KOPT-K1 (cell line): Measurements from ENCODE around the gene B4GALNT4.
"Not testable (repeated sequence)": the region's sequence is repeated elsewhere in the genome, so short reads cannot be mapped to it uniquely, and the experiment has no call there.

Experiments
- H3K27ac ChIP-seq: fragments of 200-600 bp; sonication (generic); 2 replicates; pipeline ENCODE4 v1.5.1; 2016; ENCODE audit warnings: antibody characterized with exemption, mild to moderate bottlenecking, low read depth, low read length; ENCODE audit not compliant: poor library complexity, severe bottlenecking
- H3K36me3 ChIP-seq: fragments of 200-600 bp; sonication (generic); 2 replicates; pipeline ENCODE4 v1.5.1; 2017; ENCODE audit warnings: antibody characterized with exemption, mild to moderate bottlenecking, low read length, moderate library complexity; ENCODE audit not compliant: insufficient read depth
- H3K9me3 ChIP-seq: fragments of 200-600 bp; sonication (generic); 2 replicates; pipeline ENCODE4 v1.5.1; 2017; ENCODE audit warnings: antibody characterized with exemption, low read length, mild to moderate bottlenecking; ENCODE audit not compliant: insufficient read depth, poor library complexity, severe bottlenecking

Gene B4GALNT4

DNA sequence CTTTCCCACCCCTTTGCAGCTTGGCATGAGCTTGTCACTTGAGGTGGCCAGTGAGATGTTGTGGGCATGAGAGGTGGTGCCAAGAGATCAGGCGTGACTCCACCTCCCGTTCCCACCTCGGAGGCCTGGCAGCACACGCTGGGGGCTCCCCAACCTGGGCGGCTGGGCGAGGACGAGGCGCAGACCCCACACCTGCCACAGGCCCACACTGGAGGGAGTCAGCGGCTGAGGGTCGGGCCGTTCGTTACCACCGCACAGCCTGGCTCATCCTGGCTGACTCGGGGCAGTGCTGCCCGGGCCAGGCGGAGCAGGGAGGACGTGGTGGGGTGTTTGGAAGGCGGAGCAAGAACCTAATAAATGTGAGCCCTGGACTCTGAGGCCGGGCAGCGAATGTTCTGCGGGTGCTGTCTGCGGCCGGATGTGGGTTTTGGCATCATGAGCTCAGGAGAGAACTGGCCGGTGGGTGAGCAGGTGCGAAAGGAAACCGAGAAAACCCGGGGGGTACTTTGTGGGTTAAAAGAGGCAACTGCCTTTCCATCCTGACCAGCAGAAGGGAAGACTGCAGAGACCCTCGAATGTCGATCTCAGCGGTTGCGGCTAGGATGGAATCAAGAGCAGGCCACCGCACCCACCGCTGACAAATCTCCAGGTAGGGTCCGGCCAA, 38.5 kb upstream of the B4GALNT4 start:
- Histone ChIP-seq H3K27ac (peak overlapping the region; percentile 82), H3K36me3 (no peaks in the 10 kb centered on the region), H3K9me3 (peaks cover 6% of the 10 kb centered on the region)

DNA sequence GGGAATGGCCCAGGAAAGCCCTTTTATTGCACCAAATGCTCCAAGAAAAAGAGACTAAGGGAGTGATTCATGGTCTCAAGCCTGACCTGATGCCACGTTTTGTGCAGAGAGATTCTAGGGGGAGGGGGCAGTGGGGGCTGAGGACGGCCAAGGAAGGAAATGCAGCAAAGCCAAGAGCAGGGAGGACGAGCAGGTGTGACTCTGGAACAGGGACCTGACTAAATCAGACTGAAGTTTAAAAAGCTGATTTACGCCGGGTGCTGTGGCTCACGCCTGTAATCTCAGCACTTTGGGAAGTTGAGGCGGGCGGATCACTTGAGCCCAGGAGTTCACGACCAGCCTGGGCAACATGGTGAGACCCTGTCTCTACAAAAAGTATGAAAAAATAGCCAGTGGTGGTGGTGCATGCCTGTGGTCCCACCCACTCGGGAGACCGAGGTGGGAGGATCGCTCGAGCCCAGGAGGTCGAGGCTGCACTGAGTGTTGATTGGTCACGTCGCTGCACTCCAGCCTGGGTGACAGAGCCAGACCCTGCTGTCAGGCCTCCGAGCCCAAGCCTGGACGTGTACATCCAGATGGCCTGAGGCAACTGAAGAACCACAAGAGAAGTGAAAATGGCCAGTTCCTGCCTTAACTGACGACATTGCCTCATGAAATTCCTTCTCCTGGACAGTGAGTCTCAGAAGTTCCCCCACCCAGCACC, 37.8 kb upstream of the B4GALNT4 start:
- Histone ChIP-seq H3K36me3 (no peaks in the 10 kb centered on the region), H3K27ac (peak overlapping the region; percentile 82), H3K9me3 (peaks cover 6% of the 10 kb centered on the region)

GRCh38 chr11:332651-333480, 36.4 kb upstream of the B4GALNT4 start:
- H3K27ac ChIP-seq, result peak overlapping the region; percentile 82
- peaks cover 6% of the 10 kb centered on the region for H3K9me3 ChIP-seq
- H3K36me3 ChIP-seq, result no peaks in the 10 kb centered on the region

DNA sequence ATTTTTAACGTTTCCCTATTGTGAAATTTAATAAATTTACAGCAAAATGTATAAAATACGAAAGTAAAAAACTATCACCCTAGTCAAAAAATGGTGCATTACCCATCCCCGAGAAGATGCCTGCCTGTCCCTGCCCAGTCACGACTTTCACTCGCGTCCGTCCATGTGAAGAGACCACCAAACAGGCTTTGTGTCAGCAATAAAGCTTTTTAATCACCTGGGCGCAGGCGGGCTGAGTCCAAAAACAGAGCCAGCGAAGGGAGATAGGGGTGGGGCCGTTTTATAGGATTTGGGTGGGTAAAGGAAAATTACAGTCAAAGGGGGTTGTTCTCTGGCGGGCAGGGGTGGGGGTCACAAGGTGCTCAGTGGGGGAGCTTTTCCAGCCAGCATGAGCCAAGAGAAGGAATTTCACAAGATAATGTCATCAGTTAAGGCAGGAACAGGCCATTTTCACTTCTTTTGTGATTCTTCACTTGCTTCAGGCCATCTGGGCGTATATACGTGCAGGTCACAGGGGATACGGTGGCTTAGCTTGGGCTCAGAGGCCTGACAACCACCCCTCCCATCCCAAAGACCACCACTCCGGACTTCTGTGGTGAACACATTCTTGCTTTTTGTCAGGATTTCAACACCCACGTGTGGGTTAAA, 35.6 kb upstream of the B4GALNT4 start:
- H3K36me3 ChIP-seq, H3K9me3 ChIP-seq: not testable (repeated sequence)
- H3K27ac ChIP-seq, result peak overlapping the region; percentile 18

DNA sequence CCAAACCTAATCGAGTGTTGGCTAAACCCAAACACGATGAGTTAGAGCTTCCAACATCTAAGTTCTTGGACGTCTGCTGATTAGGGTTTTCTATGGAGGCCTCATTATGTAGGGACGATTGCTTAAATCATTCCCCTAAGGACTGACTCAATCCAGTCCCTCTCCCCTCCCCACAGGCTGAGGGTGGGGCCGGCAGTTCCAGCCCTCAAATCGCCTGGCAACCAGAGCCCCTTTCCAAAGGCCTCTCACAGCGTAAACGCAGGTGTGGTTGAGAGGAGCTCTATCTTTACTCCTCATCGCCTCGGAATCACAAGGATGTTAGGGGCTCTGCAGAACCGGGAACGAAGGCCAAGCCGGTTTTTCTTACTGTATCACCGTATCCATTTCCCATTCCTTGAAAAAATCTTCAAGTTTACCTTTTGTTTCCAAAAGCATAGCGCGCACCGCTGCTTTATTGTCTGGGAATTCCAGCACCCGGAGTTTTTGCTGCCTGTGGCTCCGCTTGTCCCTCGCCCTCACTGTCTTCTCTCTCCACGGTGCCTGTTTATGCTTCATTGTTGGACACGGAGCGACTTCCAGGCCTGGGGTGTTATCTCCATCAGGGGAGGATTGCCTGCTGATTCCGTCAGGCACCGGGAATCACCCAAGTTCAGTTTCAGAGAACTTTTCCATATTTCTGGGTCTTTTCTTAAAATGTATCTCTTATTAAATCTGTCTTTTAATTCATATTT, 34.9 kb upstream of the B4GALNT4 start:
- Histone ChIP-seq H3K36me3 (no peaks in the 10 kb centered on the region), H3K27ac (peak overlapping the region; percentile 18), H3K9me3 (peaks cover 6% of the 10 kb centered on the region)

DNA sequence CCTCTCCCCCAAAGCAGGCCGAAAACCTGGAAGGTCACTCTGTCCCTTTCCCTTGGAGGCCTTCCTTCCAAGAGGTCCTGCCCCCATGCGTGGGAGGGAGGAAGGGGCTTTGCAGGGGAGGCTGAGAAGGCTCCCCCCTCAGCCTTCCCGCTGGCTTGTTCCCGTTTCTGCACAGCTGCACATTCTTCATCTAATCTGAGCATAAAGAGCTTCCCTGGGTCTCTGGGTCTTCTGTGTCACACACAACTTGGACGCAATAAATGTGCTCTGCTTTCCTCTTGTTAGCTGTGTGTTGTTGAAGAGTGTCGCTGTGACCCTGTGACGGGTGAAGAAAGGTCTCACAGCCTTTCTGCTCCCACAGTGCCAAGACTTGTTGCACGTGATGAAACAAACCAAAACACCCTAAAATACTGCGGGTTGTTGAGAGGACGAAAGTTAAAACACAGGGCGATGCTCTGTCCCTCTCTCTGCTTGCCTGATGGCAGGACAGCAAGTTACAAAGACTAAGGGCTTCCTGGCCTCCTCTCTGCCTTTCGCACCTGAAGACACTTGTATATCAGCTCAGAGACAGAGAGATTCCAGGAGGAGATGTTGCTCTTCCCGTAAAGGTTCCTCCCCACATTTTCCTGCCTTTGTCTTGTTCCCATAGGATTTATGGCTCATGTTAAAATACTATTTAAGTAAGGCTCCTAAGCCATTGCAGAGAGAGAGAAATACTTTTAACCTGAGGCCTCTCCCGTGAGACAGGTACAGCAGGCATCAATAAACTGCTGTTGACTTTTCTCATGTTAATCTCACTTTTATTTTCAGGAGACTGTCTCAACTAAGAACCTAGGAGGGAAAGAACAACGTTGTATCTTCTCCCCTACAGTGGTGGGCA, 33.3 kb upstream of the B4GALNT4 start:
- peaks cover 6% of the 10 kb centered on the region for H3K9me3 ChIP-seq
- H3K27ac ChIP-seq, result peak overlapping the region; percentile 57

GRCh38 chr11:336659-337198, 32.6 kb upstream of the B4GALNT4 start:
- Histone ChIP-seq H3K36me3 (no peaks in the 10 kb centered on the region), H3K9me3 (peaks cover 6% of the 10 kb centered on the region), H3K27ac (peak overlapping the region; percentile 57)

More for the DNA sequence above, 33.3 kb upstream of the B4GALNT4 start:
- H3K36me3 ChIP-seq, result no peaks in the 10 kb centered on the region

DNA sequence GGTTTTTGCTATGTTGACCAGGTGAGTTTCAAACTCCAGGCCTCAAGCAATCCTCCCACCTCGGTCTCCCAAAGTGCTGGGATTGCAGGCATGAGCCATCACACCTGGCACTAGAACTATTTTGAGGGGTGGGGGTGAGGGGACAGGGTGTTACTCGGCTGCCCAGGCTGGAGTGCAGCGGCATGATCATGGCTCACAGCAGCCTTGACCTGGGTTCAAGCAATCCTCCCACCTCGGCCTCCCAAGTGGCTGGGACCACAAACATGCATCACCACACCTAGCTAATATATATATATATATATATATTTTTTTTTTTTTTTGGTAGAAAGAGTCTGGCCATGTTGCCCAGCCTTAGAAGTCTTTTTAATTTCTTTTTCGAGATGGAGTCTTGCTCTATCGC, 31.6 kb upstream of the B4GALNT4 start:
- H3K27ac ChIP-seq, result no peak overlapping the region
- peaks cover 6% of the 10 kb centered on the region for H3K9me3 ChIP-seq
- H3K36me3 ChIP-seq, result no peaks in the 10 kb centered on the region

GRCh38 chr11:339963-340362, 29.3 kb upstream of the B4GALNT4 start:
- Histone ChIP-seq H3K36me3 (no peaks in the 10 kb centered on the region), H3K27ac (peak overlapping the region; percentile 48), H3K9me3 (no peaks in the 10 kb centered on the region)

DNA sequence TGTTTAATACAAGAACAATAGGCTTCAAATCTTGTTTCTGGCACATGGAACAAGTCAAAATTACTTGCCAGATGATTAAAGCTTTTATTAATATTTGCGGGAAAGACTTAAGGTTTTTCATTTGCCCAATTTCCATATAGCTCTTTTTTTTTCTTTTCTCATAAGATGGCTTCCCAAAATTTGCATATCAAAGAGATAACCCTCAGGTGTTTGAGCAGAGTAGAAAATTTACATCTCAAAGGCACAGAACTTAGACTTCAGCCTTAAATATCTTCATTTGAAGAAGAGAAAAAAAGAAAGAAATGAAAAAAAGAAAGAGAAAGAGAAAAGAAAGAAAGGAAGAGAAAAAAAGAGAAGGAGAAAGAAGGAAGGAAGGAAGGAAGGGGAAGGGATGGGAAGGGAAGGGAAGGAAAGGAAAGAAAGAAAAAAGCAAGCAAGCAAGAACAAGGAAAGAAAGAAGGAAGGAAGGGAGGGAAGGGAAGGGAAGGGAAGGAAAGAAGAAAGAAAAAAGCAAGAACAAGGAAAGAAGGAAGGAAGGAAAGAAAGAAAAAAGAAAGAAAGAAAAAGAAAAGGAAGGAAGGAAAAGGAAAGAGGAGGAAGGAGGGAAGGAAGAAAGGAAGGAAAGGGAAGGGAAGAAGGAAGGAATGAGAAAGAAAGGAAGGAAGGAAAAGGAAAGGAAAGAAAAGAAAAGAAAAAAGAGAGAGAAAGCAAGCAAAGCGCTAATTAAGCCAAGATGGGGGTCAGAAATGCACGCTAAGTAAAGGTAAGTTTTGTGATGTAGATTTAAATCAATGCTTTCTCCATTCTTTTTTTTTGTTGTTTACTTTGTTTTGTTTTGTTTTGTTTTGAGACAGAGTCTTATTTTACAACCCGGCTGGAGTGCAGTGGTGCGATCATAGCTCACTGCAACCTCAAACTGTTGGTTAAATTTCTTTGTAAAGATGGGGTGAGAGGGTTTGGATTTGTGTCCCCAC, 28.5 kb upstream of the B4GALNT4 start:
- Histone ChIP-seq H3K9me3 (no peaks in the 10 kb centered on the region), H3K36me3 (no peaks in the 10 kb centered on the region), H3K27ac (peak overlapping the region; percentile 48)

GRCh38 chr11:342328-342727, 27.0 kb upstream of the B4GALNT4 start:
- H3K9me3 ChIP-seq, result no peaks in the 10 kb centered on the region
- peak overlapping the region; percentile 35 for H3K27ac ChIP-seq
- no peaks in the 10 kb centered on the region for H3K36me3 ChIP-seq

GRCh38 chr11:344836-345578, 24.3 kb upstream of the B4GALNT4 start:
- no peaks in the 10 kb centered on the region for H3K9me3 ChIP-seq
- H3K27ac ChIP-seq, result no peak overlapping the region
- H3K36me3 ChIP-seq, result no peaks in the 10 kb centered on the region
